HG02884 (cell line): ENCODE measurements around the gene FBXW12.

Source experiments
- ATAC-seq: cut with Tn5 transposase; IDR thresholded peaks from one replicate; pipeline ENCODE4 v1.9.1; 2021; ENCODE audit warnings: mild to moderate bottlenecking, moderate library complexity; ENCODE audit not compliant: unreplicated experiment

Gene FBXW12

DNA sequence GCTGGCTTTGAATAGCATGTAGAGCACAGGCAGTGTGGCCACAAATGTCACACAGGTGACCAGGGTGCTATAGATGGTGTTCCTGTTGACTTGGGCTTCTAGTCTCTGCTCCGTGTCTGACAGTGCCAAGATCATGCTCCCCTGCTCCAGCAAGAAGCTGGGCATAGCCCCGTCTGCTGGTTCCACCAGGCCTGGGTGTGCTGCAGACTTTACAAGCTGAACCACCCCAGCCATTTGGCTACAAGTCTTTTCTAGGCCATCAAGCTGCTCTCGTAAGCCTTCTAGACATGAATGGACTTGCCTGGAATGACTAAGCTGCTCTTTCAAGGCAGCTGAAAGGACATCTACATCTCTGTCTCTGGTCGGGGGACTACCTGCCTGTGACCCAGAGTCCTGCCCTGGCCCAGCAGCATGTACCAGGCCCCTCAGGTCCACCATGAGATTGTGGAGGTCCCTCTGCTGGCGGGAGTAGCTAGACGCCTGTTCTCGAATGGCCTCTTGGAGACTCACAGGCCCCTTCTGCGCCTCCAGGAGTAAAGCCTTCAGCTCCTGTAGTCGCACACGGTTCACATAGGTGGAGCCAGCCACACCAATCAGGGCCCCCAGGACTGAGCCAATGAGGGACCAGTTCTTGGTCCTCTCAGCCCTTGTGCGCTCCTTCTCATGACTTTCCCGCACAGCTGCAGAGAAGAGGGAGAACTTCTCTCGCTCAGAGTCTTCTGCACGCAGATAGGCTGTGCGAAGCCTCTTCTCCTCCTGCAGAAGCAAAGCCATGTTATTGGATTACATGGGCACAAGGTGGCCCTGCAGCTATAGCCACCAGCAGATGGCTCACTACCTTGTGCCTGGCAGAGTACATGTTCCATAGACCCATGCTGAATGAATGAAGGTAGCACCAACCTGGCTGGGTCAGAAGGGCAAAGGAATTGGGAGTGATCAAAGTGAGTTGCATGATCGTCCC lies 60.7 kb downstream of the FBXW12 start:
- ATAC-seq = no peak

DNA sequence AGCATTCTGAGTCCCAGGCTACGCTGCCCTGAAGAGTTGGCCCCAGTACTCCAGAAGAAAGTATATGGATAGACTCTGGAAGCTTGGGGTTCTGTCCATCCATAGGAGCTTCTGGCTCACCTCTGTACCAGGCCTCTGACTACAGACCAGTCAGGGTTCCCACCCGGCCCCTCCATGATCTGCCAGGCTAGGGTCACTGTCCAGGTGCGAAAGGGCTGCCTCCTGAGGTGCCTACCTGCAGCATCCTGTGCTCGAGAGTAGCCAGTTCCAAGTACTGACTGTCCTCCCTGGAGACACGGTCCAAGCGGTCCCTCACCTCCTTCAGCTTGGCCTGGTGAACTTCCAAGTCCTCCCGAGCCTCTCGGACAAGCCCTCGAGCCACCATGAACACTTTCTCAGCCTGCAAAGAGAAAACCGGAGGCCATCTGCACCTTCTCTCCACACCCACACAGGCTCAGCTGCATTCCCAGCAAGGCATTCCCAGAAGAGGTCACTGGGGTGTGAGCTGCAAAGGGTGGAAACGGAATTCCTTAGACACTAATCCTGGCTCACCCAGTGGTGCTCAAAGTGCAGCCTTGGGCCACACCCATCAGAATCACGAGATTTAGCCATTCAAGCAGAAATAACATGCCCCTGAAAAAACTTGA lies 61.6 kb downstream of the FBXW12 start:
- no peak for ATAC-seq

DNA sequence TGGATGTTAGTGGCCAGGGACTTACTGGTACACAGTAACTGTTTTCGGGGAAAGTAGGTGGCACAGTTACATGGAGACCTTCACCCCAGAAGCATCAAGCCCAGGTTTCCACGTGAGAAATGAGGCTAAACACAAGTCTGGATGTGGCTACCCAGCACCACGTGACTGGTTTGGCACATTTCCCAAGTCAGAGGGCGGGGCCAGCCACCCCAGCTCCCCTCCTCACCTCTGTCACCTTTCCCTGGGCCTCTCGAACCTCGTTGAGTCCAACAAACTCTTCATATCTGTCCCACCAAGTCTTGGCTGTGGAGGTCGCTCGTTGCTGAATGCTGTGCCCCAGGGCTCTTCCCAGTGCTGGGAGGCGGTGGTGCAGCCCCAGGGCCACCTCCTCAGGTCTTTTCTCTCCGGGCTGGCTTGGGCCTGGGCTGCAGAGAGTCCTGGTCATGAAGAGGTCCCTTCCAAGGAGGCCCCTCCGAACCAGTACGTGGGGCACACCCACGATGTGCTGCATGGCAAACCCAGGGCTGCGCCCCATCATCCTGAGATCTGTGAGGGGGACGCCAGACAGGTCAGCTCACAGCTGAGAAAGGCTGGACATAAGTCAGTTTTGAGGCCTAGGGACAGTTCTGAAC lies 62.7 kb downstream of the FBXW12 start:
- ATAC-seq = no peak

DNA sequence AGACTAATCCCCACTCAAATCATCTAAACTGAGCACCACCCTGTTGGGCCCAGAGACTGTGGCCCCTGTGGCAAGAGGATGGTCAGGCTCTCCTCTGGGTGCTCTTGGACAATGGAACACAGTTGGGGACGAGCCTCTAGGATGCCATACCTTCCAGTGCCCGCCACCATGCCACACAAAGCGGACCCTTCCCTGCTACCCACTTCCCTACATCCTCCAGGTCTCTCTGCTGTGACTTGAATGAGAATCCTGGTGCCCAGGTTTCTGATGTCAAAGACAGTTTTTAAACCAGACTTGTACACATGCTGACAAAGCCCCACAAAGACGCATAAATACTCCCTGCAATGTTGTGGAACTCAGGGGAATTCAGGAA lies 63.2 kb downstream of the FBXW12 start:
- no peak for ATAC-seq

DNA sequence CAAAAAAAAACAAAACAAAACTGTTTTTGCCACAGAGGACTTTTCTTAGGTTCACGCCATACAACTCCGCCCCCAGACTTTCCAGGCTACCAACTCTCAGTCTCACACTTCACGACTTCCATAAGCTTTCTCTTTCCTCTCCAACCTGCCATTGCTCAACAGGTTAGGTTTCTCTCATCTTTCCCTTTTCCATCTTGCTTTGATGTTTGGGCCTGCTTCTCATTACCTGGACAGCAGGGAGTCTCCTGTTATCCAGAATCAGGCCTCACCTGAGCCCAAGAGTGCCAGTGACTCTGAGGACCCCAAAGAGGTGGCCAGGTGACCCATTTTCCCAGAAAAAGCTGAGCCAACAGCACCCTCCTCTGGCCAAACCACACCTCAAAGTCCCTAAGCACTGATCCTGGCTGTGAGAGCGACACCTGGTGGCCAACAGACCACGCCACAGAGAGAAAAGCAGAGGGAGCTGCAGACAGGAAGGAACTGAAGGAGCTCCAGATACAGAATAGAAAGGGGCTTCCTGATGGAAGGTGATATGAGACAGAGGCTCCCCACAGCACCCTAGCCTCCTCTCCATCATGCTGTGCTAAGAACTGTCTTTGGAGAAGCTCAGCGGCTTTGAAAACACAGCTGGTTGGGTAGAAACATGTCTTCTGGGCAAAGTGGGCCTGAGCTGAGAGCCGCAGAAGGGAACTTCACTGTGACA lies 63.9 kb downstream of the FBXW12 start:
- ATAC-seq = no peak

DNA sequence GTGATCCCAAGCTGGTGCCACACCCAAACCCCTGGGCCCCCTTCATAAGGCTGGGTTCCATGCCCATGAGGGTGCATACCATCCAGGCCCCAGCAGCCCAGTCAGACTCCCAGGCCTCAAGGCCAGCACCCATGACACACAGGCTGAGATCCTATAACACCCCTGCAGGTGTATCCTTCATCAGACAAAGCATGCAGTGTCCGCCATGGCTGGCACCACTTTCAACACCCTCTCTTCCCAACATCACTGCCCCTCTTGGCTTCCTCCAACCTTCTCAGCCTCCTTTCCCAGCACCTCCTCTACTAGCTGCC lies 64.4 kb downstream of the FBXW12 start:
- ATAC-seq = no peak

DNA sequence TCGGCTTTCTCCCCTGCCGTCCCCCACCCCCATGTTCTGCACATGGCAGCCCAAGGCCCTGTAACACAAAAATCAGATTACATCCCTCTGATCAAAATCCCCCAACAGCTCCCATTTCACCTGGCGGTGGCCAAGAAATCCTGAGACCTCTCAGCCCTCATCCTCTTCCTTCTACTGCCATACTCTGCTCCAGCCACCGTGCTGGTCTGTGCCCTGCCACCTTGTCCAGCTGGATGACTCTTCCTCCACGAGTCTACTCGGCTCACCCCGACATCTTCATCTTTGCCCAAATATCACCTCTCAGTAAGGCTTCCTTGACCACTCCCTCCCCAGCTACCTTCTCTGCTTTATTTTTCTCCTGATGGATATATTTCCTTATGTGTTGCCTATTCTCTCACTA lies 64.8 kb downstream of the FBXW12 start:
- ATAC-seq = no peak

DNA sequence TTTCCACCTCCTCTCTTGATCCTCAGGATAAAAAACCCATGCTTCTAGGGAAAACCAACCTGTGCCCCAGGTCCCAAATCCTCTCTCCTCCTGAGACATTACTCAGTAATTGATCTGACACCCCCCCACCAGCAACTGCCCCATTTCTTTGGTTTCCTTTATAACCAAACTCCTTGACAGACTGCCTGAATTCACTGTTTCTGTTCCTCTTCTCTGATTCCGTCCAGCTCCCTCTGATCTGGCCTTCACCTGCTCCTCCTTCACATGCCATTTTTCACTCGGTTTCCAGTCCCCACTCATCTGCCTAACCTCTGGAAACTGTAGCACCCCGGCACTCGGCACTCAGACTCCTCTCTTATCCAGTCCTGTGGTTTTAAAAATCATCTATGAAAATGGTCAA lies 65.8 kb downstream of the FBXW12 start:
- ATAC-seq = no peak

DNA sequence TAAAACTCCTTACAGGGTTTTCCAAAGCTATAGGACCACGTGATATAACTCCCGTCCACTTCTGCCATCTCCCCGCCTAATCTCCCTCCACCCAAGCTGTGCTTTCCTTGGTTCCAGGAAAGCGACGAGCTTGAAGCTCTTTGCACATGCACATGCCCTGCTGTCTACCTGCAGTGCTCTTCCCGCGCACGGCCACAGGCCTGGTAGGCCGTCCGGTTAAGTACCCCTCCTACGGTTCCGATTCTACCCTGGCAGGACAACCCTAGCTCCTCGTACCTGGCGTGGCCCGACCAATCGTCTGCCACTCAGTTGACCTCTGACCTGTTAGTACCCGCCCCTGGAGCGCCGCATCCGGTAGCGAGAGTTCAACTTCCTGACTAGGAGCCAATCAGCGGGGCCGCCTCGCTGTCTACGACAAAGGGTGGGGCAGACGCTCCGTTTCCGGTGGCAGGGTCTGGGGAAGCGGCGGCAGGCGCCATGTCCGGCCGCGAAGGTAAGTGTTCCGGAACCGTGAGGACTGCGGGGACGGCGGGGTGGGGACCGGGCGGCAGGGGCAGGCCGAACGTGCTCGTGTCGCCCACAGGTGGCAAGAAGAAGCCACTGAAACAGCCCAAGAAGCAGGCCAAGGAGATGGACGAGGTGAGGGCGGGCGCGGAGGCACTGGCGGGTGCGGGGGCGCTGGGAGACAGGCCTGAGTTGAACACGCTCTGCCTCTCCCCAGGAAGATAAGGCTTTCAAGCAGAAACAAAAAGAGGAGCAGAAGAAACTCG lies 68.0 kb downstream of the FBXW12 start, which contains the start of the genes CCDC51 and TMA7:
Gene CCDC51, minus strand, starts transcription at position 300 of the 770 bp plus-strand sequence. CDS start 4,991 bp downstream, outside the sequence.
Gene TMA7, plus strand, starts transcription at position 438 of the 770 bp plus-strand sequence. Its CDS starts 40 bp downstream, at position 478.
- ATAC-seq = peak; percentile 91

DNA sequence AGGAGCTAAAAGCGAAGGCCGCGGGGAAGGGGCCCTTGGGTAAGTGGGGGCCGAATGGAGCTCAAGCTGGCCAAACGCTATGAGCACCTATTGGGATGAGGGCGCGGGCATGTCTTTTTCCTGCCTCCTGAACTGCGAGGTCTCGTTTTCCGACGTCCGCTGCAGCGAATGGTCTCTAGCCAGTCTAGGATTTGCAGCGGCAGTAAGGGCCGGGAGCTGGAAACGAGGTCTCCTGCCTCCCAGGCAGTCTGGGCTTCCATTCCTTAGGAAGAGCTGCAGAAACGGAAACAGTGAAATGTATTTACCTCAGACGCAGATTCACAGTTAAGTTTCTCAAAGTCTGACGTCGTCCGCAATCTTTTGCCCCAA lies 68.6 kb downstream of the FBXW12 start:
- ATAC-seq = no peak

DNA sequence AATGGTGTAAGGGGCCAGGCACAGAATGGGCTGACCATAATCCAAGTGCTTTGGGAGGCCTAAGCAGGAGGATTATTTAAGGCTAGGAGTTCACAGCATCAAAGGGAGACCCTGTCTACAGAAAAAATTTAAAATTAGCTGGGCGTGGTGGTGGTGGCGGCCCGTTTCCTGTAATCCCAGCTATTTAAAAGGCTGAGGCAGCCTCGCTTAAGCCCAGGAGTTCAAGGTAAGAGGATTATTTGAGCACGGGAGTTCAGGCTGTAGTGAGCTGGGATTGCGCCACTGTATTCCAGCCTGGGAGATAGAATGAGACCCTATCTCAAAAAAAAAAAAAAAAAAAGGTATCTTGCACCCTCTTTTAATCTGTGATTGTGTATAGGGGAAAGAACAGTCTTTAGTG lies 69.9 kb downstream of the FBXW12 start:
- no peak for ATAC-seq
